ENCODE measurements around the gene TOP2B.

TOP2B gene

GRCh38 chr3:25664812-25665314, at the start of gene TOP2B:
TOP2B (minus strand) TSS chr3:25664907; CDS start chr3:25664297, 610 bp downstream.
- DNase-seq (ENCODE audit: low read depth, low spot score) = peak; percentile 91

- DNase-seq (ENCODE audit: low read depth, low spot score) = no peak
Observed at GRCh38 chr3:25713341-25713985, 48.8 kb upstream of the TOP2B start.

GRCh38 chr3:25711090-25711489, 46.4 kb upstream of the TOP2B start:
- no peak for DNase-seq (ENCODE audit: low read depth, low spot score)

GRCh38 chr3:25708036-25708435, 43.3 kb upstream of the TOP2B start:
- no peak for DNase-seq (ENCODE audit: low read depth, low spot score)

GRCh38 chr3:25707268-25707926, 42.7 kb upstream of the TOP2B start:
- DNase-seq (ENCODE audit: low read depth, low spot score) = no peak

- no peak for DNase-seq (ENCODE audit: low read depth, low spot score)
Observed at GRCh38 chr3:25706213-25706612, 41.5 kb upstream of the TOP2B start.

GRCh38 chr3:25697553-25697952, 32.8 kb upstream of the TOP2B start:
- no peak for DNase-seq (ENCODE audit: low read depth, low spot score)

GRCh38 chr3:25695731-25696420, 31.2 kb upstream of the TOP2B start:
- no peak for DNase-seq (ENCODE audit: low read depth, low spot score)

- DNase-seq (ENCODE audit: low read depth, low spot score) = no peak
Observed at GRCh38 chr3:25693238-25693637, 28.5 kb upstream of the TOP2B start.

- no peak for DNase-seq (ENCODE audit: low read depth, low spot score)
Observed at GRCh38 chr3:25692341-25692740, 27.6 kb upstream of the TOP2B start.

- DNase-seq (ENCODE audit: low read depth, low spot score) = no peak
Observed at GRCh38 chr3:25690768-25691533, 26.2 kb upstream of the TOP2B start.

GRCh38 chr3:25689226-25689625, 24.5 kb upstream of the TOP2B start:
- DNase-seq (ENCODE audit: low read depth, low spot score) = no peak

GRCh38 chr3:25687742-25688141, 23.0 kb upstream of the TOP2B start:
- no peak for DNase-seq (ENCODE audit: low read depth, low spot score)

- DNase-seq (ENCODE audit: low read depth, low spot score) = no peak
Observed at GRCh38 chr3:25686766-25687165, 22.1 kb upstream of the TOP2B start.

GRCh38 chr3:25683882-25684281, 19.2 kb upstream of the TOP2B start:
- DNase-seq (ENCODE audit: low read depth, low spot score) = no peak

GRCh38 chr3:25683410-25683809, 18.7 kb upstream of the TOP2B start:
- DNase-seq (ENCODE audit: low read depth, low spot score) = no peak

GRCh38 chr3:25679642-25680302, 15.1 kb upstream of the TOP2B start:
- DNase-seq (ENCODE audit: low read depth, low spot score) = no peak

- no peak for DNase-seq (ENCODE audit: low read depth, low spot score)
Observed at GRCh38 chr3:25679166-25679565, 14.5 kb upstream of the TOP2B start.

GRCh38 chr3:25678581-25678980, 13.9 kb upstream of the TOP2B start:
- DNase-seq (ENCODE audit: low read depth, low spot score) = no peak

GRCh38 chr3:25677121-25677520, 12.4 kb upstream of the TOP2B start:
- DNase-seq (ENCODE audit: low read depth, low spot score) = no peak

- no peak for DNase-seq (ENCODE audit: low read depth, low spot score)
Observed at GRCh38 chr3:25674670-25675069, 10.0 kb upstream of the TOP2B start.
